NCI-H2196 treated with DMSO at 0.1 percent for 48 hours (cell line): ENCODE data around the gene ITGA11.
A peak's percentile ranks its signal among the peaks of the same experiment; 100 is the strongest.

ENCODE experiments used
- DNase-seq: peaks from one replicate; lab custom pipeline; 2025; ENCODE audit not compliant: unreplicated experiment; lab: John Stamatoyannopoulos, UW

Gene ITGA11

DNA sequence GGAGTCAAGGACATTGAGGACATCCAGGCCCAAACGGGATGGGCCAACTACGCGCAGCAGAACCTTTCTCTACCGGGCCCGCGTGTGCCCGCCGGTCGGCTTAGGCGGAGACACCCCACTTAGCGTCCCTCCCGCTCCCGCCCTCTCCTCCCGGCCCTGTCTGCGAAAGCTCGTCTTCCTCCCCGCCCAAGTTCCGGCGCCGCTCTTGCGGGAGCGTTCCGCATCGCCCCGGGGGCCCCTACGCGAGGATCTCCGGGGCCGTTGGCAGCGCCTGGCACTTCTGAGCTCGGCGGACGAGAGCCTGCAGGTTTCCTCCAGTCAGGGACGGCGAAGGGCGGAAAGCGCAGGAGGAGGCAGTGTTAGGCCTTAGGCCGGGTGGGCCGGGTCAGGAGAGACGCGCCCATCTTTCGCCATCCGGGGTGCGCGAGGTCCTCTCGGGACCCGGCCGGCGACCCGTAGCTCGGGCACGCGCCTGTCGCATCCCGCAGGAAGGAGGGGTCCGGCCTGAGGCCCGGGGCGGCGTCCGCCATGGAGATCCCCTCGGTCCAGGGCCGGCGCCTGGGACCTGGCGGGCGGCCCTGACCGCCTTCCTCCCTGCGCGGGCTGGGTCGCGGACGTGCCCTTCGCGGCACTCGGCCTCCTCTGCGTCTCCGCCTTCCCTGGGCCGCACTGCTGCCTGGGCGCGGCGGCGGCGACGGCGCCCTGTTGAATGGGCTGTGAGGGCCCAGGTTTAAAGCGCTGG is 154.2 kb downstream of the ITGA11 start, which contains the start of gene FEM1B:
TSS of gene FEM1B (plus strand) at position 143 of the 742 bp plus-strand sequence. CDS start 673 bp downstream, outside the sequence.
- DNase-seq = peak; percentile 63

DNA sequence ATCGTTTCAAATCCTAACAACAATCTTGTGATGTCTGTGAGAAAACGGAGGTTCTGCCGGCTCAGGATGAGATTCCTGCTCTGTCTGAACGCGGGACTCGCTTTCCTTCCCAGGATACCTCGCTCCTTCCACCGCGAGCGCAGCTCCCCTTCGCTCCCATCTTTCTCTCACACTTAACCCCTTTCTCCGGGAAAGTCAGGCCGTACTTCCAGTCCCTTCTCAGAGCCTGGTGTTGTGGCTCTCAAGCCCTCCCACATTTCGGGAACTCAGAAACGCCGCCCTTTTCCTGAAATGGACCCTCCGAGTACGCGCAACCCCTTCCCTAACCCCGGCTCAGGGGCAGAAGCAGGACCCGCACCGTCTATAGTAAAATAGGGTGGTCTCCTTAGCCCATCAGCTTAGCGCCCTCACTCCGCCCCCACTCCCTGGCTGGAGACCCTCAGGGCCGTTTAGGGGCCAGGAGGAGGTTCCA is 154.8 kb downstream of the ITGA11 start:
- DNase-seq = no peak

DNA sequence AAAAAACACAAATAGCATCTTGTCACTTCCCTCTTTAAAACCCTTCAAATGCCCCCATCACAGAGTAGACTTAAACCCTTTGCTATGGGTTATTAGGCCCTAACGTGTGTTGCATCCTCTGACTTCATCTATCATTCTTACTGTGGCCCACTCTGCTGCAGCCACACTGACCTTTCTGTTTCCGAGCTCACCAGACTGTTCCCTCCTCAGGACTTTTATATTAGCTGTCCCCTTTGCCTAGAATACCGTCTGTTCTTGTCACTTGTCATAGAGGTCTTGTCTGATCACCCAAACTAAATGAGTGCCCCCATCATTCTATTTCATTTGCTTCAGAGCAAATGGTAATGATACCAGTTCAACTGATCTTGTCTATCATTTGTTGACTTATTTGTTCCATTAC is 155.3 kb downstream of the ITGA11 start:
- no peak for DNase-seq

DNA sequence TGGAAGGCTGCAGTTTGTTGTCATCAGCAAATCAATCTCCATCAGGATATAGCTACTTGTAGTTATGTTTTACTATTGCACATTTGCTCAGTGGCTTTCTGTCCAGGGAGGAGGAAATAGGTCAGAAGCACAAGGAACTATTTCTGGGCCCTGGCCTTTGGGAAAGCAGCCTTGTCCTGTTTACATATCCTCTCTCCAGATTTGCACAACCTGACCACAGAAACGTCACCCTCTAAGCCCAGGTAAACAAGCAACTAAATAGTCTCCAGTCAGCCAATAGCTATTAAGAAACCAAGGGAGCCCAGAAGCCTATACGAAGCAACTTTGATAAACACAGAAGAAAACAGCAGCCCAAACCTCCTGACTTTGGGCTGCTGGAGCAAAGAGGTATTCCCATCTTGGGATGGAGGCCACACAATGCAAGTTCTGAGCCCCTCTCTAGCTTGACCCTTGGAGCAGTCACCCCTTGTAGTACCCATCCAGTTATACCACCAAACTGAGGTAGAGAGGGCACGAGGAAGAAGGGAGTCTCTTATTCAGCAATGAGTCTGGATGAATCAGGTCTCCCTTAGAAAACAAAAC is 156.7 kb downstream of the ITGA11 start:
- DNase-seq = no peak

DNA sequence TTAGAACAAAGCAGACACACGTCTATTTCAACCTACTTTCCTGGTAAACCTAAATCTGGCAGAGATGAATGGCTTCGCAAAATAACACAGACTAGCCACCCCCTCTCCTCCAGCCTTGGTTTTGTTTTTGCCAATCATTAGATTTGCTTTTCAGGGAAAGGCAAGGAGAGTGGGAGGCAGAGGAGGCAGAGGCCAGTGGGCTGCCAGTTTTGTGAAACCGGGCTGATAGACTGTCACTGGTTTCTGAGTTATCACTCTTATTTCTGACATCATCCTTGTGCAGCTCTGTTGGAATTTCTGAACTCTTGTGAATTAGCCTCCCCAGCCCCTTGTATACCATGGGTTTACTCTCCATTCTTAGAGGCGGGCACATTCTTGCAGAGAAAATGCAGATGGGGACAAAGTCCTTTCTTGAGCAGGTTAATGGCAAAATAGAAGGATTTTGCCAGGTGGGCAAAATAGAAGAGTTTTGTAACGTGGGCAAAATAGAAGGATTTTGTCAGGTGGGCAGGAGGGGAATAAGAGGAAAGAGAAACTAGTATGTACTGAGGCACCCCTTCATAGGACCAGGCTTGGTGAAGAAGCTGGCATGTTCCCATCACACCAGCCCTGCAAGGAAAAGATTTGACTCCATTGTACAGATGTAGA is 157.6 kb downstream of the ITGA11 start:
- DNase-seq = no peak

DNA sequence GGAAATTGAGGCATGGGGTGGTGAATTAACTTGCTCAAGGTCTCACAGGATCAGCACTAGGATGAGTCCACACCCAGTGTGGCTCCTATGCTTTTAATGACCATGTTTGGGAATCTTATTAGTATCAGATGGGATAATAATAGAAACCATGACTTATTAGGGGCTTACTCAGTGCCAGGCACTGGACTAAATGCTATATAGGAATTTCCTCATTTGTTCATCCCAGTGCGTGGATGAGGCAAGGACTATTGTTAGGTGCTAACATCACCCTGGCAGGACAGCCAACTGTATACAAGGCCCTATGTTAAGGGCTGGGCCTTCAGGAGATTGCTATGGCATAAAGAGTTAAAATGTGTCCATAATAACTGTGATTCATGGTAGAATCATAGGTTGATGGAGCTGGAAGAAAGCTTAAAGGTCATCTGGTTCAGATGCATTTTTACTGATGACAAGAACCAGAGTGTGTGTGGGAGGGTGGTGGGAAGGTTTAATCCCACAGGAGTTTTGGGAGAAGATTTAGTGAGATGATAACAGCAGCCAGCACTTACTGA is 159.2 kb downstream of the ITGA11 start:
- no peak for DNase-seq

DNA sequence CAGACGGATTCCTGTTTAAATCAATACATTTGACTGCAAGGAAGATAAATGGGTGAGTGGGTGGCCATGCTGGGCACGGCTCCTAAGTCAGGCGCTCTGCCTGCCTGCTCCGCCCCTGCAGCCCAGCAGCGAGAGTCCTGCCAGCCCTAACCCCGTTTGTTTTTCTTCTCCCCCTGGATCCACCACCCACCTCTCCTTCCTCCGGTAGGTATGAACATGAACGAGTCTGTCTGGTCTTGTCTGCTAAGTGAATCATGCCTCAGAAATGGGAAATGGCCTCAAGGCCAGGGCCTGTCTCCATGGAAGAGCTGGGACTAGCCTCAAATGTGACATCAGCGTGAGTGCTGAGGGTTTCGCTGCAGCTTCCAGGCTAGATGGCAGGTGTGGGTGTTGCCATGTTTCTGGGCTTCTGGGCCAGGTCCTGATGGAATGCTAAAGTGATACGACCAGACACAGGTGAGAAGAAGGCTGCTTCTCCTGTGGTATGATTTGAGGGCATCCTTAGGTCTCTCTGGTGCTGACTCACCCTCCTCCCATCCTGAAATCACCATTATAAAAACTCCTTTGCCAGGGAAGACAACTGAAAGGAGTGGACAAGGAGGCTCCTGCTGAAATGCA is 160.0 kb downstream of the ITGA11 start:
- no peak for DNase-seq

DNA sequence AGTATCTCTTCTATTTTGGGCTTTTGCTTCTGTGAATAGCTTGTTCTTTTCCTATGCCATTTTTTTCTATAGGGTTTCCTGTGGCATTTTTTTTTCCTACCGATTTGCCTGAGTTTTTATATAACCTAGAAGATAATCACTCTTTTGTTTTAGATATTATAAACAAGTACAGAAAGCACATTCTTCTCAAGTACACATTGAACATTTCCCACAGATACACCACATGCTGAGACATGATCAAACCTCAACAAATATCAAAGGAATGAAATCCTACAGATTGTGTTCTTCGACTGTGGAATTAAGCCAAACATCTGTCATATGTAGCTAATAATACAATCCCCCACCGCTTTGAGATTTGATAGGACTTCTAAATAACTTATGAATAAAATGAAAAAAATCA is 163.6 kb downstream of the ITGA11 start:
- no peak for DNase-seq

DNA sequence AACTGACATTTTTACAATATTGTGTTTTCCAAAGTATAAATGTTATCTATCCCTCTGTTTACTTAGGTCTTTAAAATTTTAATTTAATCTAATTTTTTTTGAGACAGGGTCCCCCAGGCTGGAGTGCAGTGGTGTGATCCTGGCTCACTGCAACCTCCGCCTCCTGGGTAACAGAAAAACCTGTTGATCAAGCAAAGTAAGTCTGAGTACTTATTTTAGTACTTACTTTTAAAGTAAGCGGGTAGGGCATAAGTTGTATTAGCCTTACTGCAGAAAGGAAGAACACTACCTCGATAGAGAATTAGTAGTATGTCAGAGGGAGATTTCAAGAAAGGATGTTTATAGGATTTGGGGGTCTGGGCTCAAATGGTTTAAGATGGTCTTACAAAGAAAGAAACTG is 166.3 kb downstream of the ITGA11 start:
- no peak for DNase-seq

DNA sequence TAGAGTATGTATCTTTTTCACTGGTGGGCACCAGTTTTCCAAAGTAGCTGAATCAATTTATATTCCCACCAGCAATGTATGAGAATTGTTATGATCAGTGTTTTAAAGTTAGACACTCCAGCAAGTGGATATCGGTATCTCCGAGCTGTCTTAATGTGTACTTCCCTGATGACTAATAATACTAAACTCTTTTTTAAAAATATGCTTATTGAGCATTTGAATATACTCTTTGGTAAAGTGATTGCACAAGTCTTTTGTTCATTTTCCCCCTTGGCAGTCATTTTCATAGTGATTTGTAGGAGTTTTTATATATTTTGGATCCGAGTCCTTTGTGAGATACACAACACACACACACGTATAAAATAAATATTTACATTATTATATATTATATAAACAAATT is 166.9 kb downstream of the ITGA11 start:
- no peak for DNase-seq

DNA sequence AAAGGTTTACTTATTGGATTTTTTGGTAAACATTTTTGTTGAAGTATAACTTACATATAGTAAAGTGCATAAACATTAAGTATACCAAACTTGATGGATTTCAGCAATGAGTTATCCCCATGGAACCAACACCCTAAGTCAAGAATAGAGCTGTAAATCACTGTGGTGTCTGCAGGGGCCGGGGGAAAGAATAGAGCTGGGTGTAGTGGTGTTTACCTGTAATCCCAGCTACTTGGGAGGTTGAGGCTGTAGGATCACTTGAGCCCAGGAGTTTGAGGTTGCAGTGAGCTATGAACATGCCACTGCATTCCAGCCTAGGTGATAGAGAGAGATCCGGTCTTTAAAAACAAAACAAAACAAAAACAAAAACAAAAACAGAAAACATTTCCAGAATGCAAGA is 167.7 kb downstream of the ITGA11 start:
- DNase-seq = no peak

DNA sequence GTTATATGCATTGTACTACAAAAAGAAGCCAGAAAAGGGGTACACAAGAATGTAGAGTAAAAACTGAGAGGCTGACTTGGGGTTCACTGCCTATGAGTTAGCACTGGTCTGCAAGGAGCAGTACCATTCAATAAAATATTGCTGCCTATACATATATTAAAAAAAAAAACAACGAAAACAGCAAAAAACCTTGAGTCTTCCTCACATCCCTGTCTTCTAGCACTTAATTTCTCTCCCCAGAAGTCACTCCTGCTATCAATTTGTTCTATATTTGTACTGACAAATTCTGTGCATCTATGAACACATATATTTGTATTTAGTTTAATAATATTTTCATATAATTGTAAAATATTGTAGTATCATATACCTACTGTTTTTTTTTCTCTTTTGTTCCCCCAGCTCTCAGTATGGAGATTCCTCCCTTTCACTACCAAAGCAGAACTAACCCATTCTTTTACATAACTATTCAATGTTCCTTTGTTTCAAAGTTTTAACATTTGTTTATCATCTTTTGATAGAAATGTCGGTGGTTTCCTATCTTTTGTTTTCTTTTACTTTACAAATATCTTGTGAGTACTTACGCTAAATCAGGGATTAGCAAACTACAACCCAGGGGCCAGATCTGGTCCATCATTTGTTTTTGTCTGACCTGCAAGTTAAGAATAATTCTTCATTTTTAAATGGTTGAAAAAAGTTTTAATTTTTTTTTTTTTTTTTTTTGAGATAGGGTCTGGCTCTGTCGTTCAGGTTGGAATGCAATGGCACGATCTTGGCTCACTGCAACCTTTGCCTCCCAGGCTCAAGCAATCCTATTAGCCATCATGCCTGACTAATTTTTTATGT is 169.2 kb downstream of the ITGA11 start:
- DNase-seq = no peak

DNA sequence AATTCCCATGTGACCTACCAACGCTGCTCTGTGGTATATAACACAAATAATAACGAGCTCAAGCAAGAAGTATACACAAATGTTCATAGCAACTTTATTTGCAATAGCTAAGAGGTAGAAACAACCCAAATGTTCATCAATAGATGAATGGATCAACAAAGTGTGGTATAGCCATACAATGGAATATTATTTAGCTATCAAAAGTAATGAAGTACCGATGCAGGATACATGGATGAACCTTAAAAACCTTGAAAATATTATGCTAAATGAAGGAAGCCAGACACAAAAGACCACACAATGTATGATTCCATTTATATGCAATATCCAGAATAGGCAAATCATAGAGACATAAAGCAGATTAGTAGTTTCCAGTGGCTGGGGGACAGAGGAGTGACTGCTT is 170.0 kb downstream of the ITGA11 start:
- no peak for DNase-seq

DNA sequence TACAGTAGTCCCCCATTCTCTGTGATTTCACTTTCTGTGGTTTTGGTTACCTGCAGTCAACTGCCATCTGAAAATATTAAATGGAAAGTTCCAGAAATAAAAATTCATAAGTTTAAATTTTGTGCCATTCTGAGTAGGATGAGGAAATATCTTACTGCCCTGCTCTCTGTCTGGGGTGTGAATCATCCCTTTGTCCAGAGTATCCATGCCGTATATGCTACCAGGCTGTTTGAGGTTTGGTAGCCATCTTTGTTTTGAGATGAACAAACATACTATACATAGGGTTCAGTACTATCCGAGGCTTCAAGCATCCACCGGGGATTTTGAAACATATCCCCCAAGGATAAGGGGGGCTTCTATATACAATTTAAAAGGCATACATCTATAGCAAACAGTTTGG is 170.7 kb downstream of the ITGA11 start:
- DNase-seq = no peak

DNA sequence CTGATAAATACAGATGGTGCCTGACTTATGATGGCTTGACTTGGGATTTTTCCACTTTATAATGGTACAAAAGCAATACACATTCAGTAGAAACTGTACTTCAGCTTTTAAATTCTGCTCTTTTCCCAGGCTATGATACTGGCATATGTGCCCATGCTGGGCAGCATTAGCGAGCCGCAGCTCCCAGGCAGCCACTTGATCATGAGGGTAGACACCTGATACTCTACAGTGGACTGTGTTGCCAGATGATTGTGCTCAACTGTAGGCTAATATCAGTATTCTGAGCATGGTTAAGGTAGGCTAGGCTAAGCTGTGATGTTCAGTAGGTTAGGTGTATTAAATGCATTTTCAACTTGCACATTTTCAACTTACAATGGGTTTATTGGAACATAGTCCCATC is 172.1 kb downstream of the ITGA11 start:
- no peak for DNase-seq

DNA sequence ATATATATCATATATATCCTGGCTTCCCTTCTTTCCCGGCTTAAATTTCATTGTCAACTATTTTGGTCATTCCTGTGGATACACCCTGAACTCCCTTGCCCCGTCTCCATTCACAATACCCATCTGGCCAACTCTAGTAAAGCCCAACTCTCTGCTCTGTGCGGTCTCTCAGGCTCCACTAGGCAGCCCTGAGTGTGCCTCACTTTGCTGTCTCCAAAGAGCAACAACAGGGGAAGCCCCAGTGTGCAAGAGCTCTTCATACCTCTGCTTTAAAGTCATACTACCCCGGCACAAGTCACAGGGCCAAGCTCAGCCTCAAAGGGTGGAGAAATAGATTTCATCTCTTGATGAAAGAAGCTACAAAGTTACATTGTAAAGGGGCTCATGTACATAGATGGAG is 173.3 kb downstream of the ITGA11 start:
- no peak for DNase-seq

DNA sequence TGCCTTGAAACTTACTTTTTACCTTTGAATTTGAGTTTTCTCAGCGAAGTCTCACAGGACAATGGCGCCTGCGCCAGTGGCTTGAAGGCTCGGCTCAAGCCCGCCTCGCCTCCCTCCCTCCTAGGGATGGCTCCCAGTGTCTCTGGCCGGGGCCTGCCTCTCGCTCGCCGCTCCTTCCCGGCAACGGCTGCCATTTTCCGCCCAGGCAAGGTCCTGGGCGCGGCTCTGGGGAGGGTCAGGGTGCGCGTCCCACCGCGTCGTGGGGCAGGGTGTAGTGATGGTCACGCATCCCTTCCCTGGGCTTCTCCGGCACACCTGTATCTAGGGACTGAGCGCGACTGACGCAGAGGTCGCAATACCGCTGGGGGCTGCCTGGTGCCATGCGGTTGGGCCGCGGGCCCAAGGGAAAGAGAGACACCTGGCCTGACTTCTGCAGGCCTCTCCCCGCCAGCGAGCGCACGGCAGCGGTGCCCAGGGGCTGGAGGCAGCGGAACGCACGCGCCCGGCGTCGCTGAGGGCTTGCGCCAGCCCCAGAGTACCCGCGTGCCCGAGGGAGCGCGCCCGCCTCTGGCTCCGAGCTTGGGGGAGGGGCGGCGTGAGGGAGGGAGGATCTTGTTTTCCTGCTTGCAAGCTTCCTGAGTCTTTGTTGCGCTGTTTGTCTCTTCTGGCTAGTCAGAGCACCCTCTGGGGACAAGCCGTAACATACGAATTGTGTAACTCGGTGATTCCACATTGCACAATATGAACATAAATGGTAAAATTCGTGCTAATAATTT is 175.1 kb downstream of the ITGA11 start:
- DNase-seq = no peak

DNA sequence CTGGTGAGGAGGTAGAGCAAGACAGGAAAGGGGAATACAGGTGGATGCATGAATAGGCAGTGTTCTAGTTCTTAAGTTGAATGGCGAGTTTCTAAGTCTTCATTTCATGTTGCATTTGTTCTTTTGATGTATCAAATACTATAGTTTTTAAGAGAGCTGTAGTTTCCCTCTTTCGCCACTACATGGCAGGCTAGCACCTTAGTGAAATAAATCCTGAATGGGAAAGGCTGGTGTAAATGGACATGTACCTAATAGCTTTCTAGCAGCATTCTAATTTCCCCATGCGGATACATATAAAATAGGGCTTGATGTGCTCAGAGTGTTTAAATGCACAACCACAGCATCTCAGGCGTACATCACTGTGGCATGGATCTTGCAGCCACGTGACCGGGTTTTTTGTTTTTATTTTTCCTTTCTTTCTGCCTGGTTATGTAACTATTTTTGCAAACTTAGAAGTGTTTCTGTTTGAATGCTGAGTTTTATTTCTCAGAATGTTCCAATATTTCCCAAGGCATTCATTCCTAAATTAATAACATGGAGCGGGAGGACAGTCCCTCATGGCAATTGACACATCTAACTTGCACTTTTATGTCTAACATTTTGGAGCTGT is 178.9 kb downstream of the ITGA11 start:
- DNase-seq = peak; percentile 37

DNA sequence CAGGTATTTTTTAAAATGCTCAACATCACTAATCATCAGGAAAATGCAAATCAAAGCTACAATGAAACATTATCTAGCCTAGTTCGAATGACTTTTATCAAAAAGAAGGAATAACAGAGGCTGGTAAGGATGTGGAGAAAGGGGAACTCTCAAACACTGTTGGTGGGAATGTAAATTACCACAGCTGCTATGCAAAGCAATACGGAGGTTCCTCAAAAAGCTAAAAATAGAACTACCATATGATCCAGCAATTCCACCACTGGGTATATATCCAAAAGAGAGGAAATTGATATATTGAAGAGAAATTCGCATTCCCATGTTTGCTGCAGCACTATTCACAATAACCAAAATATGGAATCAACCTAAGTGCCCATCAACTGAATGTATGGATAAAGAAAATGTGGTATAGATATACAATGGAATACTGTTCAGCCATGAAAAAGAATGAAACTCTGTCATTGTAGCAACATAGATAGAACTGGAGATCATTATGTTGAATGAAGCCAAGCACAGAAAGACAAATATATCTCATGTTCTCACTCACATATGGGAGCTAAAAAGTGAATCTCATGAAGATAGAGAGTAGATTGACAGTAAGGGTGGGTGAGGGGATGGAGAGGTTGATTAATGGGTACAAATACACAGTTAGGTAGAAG is 182.8 kb downstream of the ITGA11 start:
- no peak for DNase-seq
